HEK293T (cell line): Measurements from ENCODE around the gene FAM117A.

Source experiments
- CTCF ChIA-PET: fragments of 350-600 bp; formaldehyde crosslinking; extraction: SDS; loops from one replicate; lab custom pipeline; 2021; ENCODE audit warnings: antibody characterized with exemption, inconsistent platforms; lab: Yijun Ruan, JAX
- POLR2A ChIA-PET: fragments of 350-600 bp; formaldehyde crosslinking; extraction: SDS; loops from one replicate; lab custom pipeline; 2020; ENCODE audit warnings: antibody characterized with exemption, inconsistent platforms; lab: Yijun Ruan, JAX
- DNase-seq: peaks from one replicate; pipeline ENCODE4 v3.0.0; 2012; ENCODE audit warnings: mixed read lengths; ENCODE audit errors: extremely low spot score
- ARNT ChIP-seq: fragments of 450-650 bp; IDR thresholded peaks from 2 replicates; pipeline ENCODE4 v1.6.1; 2017; ENCODE audit warnings: mild to moderate bottlenecking
- BHLHE40 ChIP-seq: fragments of 450-650 bp; IDR thresholded peaks from 2 replicates; pipeline ENCODE4 v1.6.1; 2016; ENCODE audit warnings: mild to moderate bottlenecking, moderate library complexity, borderline replicate concordance
- CTBP1 ChIP-seq: fragments of 450-650 bp; IDR thresholded peaks from 2 replicates; pipeline ENCODE4 v1.6.1; 2016; ENCODE audit warnings: borderline replicate concordance
- ELF4 ChIP-seq: fragments of 450-650 bp; IDR thresholded peaks from 2 replicates; pipeline ENCODE4 v1.6.1; 2017; ENCODE audit warnings: antibody characterized with exemption
- FOXA1 ChIP-seq: fragments of 450-650 bp; IDR thresholded peaks from 2 replicates; pipeline ENCODE4 v1.6.1; 2016; ENCODE audit warnings: mild to moderate bottlenecking
- FOXK2 ChIP-seq: fragments of 450-650 bp; IDR thresholded peaks from 2 replicates; pipeline ENCODE4 v1.6.1; 2016; ENCODE audit warnings: mild to moderate bottlenecking
- FOXM1 ChIP-seq: fragments of 450-650 bp; IDR thresholded peaks from 2 replicates; pipeline ENCODE4 v1.6.1; 2017; ENCODE audit warnings: mild to moderate bottlenecking, borderline replicate concordance
- HDGF ChIP-seq: fragments of 450-650 bp; IDR thresholded peaks from 2 replicates; pipeline ENCODE4 v1.6.1; 2017; ENCODE audit warnings: antibody characterized with exemption, borderline replicate concordance
- L3MBTL2 ChIP-seq: fragments of 450-650 bp; conservative IDR thresholded peaks from 2 replicates; pipeline ENCODE4 v1.6.1; 2016; ENCODE audit warnings: mild to moderate bottlenecking
- LEF1 ChIP-seq: fragments of 450-650 bp; IDR thresholded peaks from 2 replicates; pipeline ENCODE4 v1.6.1; 2017; ENCODE audit warnings: mild to moderate bottlenecking, borderline replicate concordance
- NFRKB ChIP-seq: fragments of 450-650 bp; IDR thresholded peaks from 2 replicates; pipeline ENCODE4 v1.6.1; 2016; ENCODE audit warnings: mild to moderate bottlenecking, moderate library complexity
- SP1 ChIP-seq: fragments of 450-650 bp; IDR thresholded peaks from 2 replicates; pipeline ENCODE4 v1.6.1; 2017
- SUZ12 ChIP-seq: fragments of 450-650 bp; IDR thresholded peaks from 2 replicates; pipeline ENCODE4 v1.6.1; 2016; ENCODE audit warnings: mild to moderate bottlenecking
- TARDBP ChIP-seq: fragments of 450-650 bp; IDR thresholded peaks from 2 replicates; pipeline ENCODE4 v1.6.1; 2016
- ZNF384 ChIP-seq: fragments of 450-650 bp; IDR thresholded peaks from 2 replicates; pipeline ENCODE4 v1.6.1; 2016
- TF ChIP-seq, protein P1 (sequence below): fragments of 450-650 bp; IDR thresholded peaks from 2 replicates; pipeline ENCODE4 v1.6.1; 2016

FAM117A gene

DNA sequence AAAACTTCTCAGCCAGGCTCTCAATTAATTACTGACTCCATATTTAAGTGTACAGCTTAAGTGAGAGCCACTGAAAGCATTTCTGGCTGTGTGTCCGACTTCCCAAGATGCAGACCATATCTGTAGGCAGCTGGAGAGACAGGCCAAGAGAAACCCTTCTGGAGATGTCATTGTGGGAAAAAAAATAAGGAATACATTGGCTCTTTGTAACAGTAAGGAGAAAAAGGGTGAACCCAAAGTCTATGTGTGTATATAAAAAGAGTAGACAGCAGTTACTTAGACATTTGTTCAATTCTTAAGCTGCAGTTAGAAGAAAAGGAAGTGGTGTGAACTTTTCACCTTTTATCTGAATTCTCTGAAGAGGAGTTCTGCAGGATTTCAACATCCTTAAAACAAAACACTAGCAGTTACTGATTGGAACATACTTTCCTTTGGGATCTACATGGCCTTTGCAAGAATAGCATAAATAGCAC, 21.7 kb downstream of the FAM117A start:
- ChIA-PET POLR2A (interaction anchor here (0.7 to 2.3 kb wide), 3 partner anchors 14 to 46 kb away, joined by 3 to 8 read pairs (median 4); partner anchors contain the start of genes FAM117A and KAT7), CTCF (no interaction called here)
- TF ChIP-seq SP1, result no peak
- TF ChIP-seq NFRKB, result no peak
- no peak for TF ChIP-seq TARDBP
- TF ChIP-seq, protein P1, sequence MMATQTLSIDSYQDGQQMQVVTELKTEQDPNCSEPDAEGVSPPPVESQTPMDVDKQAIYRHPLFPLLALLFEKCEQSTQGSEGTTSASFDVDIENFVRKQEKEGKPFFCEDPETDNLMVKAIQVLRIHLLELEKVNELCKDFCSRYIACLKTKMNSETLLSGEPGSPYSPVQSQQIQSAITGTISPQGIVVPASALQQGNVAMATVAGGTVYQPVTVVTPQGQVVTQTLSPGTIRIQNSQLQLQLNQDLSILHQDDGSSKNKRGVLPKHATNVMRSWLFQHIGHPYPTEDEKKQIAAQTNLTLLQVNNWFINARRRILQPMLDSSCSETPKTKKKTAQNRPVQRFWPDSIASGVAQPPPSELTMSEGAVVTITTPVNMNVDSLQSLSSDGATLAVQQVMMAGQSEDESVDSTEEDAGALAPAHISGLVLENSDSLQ, result no peak
- TF ChIP-seq ELF4, result no peak
- no peak for TF ChIP-seq LEF1
- no peak for TF ChIP-seq FOXM1
- no peak for TF ChIP-seq ZNF384
- no peak for TF ChIP-seq ARNT
- TF ChIP-seq BHLHE40, result no peak
- TF ChIP-seq L3MBTL2, result no peak
- no peak for TF ChIP-seq CTBP1
- TF ChIP-seq SUZ12, result no peak
- DNase-seq, result no peak

- ChIA-PET POLR2A (no interaction called here), CTCF (no interaction called here)
- TF ChIP-seq ZNF384, result no peak
- no peak for DNase-seq
Observed at GRCh38 chr17:49741692-49742076, 22.2 kb downstream of the FAM117A start.

DNA sequence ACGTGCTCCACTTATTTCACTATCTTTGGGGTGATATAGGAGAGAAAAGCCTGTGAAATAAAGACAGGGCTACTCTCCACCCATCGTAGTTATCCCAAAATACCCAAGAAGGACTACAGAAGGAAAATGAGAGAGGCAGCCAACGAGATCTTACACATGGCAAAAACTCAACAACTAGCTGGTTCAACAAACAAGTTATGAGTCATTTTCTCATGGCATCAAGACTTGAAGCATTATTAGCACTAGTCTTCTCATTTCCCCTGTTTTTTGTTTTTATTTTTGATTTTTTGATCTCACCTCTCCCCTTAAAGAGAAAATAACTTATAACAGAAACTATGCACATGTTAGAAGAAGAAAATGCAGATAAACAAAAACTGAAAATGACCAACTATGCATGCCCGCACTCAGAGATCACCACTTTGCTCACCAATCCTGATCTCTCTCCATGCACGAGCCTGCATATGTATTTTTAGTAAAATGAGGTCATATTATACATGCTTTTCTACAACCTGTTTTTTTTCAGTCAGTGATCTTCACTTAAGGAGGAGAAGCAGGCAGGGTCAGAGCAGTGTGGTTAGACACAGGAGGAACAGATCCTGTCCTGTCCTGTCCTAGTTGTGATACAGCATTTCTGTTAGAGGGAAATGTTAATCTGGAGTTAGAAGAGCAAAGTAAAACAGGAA, 22.8 kb downstream of the FAM117A start:
- POLR2A ChIA-PET, result no interaction called here
- CTCF ChIA-PET, result no interaction called here
- DNase-seq, result no peak
- TF ChIP-seq L3MBTL2 (no peak), BHLHE40 (no peak), TARDBP (no peak)

DNA sequence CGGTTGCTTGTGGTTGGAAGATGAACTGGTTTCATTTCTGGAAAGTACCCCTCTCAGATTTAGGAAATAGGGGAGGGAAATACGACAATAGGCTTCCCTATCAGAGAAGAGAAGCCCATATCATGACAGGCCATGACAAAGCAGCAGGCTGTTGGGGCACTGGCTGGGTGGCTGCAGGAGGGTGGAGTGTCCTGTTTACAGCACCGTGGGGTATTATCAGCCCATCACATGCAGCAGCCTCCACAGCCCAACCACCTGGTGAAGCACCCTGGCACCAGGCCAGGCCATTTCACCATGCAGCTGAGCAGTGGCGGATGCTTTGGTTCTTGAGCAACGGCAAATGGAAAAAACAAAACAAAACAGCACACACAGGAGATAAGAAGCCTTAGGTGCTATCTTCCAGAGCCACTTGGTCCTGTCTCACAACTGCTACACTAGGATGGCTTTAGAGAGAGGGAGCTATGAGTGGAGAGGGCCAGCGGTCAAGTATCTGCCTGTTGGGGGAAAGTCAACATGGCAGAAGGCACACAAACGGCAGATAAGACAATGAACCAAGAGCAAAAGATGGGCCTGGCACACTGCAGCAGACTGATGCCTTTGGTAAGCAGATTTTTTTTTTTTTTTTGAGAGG, 24.2 kb downstream of the FAM117A start:
- TF ChIP-seq HDGF (no peak), BHLHE40 (no peak), NFRKB (no peak)
- ChIA-PET CTCF (no interaction called here), POLR2A (interaction anchor here (0.5 kb wide), 1 partner anchor 11 kb away, joined by 3 read pairs; no protein-coding TSS in a partner anchor)
- DNase-seq, result no peak

GRCh38 chr17:49738456-49739163, 25.3 kb downstream of the FAM117A start:
- no peak for DNase-seq
- CTCF ChIA-PET, result interaction anchor here (0.6 kb wide), 1 partner anchor 163 kb away, joined by 3 read pairs; the partner anchor contains the start of gene NXPH3
- TF ChIP-seq L3MBTL2 (no peak), TARDBP (no peak), HDGF (no peak), NFRKB (no peak), ARNT (no peak), LEF1 (no peak), ZNF384 (no peak), SP1 (no peak), CTBP1 (no peak), FOXA1 (no peak), BHLHE40 (no peak), SUZ12 (no peak), FOXM1 (no peak), FOXK2 (no peak), ELF4 (no peak)
- TF ChIP-seq, protein P1, result no peak
- POLR2A ChIA-PET, result interaction anchor here (1.6 kb wide), 1 partner anchor 26 kb away, joined by 6 read pairs; the partner anchor contains the start of gene FAM117A

- ChIA-PET CTCF (no interaction called here), POLR2A (no interaction called here)
- no peak for DNase-seq
- TF ChIP-seq SUZ12, result no peak
- TF ChIP-seq TARDBP, result no peak
- no peak for TF ChIP-seq NFRKB
Observed at GRCh38 chr17:49734515-49735490, 29.1 kb downstream of the FAM117A start.
